NCI-H2029 treated with DMSO at 0.1 percent for 48 hours (cell line): ENCODE data around the gene MTX3.

ENCODE experiments used
- DNase-seq: peaks from one replicate; lab custom pipeline; 2025; lab: John Stamatoyannopoulos, UW

MTX3 gene

DNA sequence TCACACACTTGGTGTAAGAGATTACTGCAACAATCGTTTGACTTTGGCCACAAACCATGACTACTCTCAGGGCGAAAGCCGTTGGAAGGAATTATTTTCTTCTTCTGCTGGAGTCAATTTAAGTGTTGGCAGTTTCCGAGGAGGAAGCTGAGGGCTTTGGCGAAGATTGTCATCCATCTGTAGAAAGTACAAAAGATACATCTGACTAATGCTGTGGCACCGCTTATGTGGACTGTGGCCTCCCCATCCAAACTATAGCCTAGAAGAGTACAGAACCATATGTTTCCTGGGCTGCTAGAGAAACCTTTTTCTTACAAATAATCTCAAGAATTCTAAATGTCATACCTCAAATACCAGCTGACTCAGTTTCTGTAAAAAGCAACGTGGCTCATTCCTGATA is 7.4 kb downstream of the MTX3 start:
- DNase-seq: no peak

GRCh38 chr5:79982136-79982535 is 8.9 kb downstream of the MTX3 start:
- no peak for DNase-seq

GRCh38 chr5:79976759-79977515 is 14.1 kb downstream of the MTX3 start:
- DNase-seq: no peak

DNA sequence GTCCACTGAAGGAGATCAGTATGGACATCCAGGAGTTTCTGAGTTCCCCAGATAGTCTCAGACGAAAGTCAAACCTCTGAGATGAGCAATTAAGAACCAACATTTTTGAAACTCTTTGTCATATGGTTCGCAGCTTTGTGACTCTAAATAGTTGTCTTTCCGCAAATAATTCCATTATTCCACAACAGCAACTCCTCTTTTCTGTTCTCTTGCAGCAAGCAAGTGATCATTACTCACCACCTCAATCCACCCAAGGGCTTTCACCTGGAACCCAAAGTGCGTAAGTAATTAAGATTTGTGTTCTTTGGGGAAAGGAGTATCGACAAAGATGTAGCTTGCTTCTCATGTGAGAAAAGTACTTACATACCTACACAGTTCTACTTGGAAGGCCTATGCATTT is 15.6 kb downstream of the MTX3 start:
- no peak for DNase-seq

DNA sequence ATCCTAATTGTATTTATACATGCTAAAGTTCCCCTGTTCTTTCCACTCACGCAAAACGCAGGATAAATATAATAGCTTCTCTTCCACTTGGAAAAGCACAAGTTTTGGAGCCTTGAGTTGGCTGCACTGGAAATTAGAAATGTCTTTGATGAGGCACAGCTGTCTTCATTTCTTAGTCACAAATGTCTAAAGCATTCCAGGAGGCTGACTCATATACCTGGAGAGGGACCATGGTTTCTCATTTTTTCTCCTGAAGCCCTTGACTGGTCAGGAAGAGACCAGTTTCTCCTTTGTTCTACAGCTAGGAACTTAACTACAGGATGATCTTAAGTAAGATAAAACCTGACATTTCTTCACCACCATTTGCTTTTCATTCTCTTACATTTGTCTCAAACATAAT is 16.2 kb downstream of the MTX3 start:
- DNase-seq: no peak

GRCh38 chr5:79973996-79974395 is 17.1 kb downstream of the MTX3 start:
- no peak for DNase-seq

- DNase-seq: no peak
These were observed 17.6 kb downstream of the MTX3 start for GRCh38 chr5:79973511-79973910.

DNA sequence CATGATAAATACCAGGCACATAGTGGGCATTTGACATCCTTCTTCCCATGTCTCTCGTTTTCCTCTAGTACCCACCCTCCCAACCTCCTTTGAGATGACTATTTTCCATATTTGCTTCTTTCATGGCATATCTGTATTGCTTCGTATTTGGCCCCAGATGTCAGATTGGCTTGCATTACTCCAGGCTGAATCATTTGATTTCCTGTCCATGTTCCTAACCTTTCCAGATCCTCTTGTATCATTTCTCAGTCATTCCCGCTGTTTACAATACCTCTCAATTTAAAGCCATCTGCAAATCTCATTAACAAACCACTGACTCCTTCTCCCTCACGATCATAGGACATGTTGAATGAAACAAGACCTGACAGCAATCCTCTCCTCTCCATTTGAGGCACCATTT is 19.9 kb downstream of the MTX3 start:
- DNase-seq: no peak

DNA sequence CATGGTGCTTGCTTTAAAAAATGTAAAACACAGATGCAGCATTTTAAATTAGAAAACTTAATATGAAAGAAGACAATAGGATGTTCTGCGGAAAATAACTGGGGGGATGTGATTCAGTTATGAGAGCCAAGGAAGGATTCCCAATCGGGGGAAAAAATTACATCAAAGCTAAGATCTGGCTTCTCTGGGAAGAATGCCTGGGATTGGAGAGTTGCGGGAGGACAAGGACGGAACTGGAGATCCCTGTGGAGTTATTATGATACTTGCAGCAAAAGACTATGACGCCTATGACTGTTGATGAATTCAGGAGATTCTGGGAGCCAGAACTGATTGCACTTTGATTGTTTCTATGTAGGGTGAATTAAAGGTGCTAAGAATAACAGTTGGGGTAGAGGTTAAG is 24.6 kb downstream of the MTX3 start:
- no peak for DNase-seq

DNA sequence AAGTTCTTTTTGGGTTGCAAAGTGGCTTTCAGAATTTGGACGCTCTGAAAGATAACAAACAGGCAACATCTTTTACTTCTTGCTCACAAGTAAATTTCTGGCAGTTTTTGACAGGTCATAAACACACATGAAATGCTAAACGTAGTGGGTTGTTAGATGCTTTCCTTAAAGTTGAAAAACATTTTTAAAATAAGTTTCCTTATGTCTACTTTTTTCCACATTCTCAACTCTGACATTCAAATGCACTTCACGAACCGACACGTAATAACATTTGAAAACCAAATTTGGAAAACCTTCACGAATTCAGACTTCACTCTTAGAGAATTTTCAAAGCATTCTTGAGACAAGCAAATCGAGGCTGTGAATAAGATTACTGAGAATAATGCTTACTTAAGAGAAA is 26.9 kb downstream of the MTX3 start:
- no peak for DNase-seq

DNA sequence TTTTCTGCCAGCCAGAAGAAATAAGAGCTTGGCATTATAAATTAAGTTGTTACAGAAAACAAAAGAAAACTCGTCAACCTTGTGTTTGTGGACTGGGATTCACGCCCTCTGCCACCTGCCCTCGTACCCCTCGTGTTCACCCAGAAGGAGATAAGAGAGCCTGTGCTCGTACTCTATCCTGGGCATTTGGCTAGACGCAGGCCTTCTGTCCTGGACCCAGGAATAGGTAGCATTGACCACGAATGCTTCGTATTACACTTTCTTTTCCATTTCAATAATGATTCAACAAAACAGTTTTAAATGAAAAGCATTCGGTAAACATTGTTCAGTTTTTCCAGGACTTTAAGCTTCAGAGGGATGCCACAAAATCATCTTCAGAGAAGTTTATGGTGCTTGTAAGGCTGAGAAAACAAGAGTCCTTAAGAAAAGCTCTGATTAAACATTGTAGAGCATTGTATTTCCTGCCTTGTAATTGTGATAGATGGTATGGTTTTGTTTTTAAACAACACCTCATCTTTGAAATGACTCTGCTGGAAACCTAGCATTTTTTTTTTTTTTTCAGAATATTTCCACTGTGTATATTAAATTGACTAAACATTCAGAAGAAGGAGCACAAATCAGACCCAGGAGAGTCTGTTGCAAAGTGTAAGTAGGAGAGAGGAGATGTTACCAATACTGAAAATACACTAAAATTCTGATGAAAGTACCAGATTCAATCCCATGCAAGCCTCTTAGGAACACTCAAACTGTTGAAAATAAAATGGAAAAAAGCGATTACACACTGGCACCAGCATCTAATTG is 27.6 kb downstream of the MTX3 start:
- no peak for DNase-seq

DNA sequence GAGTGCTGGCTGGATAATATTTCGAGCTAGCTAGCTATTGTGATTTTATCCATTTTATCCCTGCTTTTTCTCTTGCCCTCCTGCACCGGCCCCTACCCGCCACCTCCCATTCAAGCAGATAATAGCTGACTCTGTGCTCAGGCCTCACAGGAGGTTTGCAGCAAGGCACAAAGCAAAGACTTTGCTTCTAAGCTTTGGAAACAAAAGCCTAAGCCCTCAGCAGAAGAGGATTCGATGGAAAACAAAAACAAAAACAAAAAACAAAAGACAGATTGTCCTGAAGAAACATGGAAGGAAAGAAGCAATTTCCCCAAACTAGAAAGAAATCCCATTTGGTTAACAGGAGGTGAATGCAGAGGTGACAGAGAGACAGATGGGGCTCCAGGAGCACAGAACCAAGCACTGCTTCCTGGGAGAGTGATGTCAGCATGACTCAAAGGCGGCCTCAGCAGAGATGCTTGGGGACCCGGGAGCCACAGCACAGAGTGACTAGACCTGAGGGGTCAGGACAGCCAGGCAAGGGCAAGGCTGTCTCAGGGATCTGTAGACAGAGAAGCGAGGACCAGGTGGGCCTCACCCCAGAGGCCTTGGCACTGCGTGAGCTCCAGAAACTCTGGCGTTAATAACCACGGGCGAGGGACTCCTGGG is 28.4 kb downstream of the MTX3 start:
- no peak for DNase-seq

DNA sequence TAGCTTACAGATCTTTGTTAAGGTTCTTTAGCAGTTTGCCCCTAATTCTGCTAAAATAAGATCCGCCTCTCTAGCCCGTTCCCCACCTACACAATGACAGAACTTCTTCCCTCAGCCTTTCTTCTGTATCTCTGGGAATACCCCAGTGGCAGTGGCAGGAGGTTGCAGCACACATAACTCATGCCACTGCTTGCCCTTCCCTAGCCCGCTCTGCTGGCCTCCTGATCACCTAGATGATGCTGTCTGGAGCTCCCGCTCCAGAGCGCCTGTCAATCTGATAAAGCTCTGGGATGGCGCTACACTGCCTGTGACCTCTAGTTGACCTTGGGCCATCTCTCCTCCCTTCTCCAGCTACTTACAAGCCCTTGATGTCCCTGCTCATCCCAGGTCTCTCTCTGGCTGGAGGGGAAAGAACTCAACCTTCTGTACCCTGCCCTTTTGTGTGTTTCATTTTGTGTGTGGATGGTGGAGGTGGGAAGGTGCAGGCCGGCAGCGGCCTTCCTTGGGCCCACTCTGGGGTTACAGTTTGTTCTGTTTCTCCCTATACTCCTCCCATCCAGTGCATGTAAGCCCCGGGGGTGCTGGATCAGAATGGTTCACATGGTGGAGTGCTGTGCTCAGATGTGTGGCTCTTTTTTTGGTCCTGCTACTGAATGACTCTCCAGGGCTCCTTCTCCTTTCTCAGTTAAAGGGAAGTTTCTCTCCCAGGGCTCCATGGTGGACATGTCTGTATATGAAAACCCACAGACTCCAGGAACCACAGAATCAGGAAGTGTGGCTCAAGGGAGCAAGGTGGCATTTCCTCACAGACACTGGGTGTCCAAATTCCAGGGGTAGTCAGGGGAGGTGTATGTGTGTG is 29.1 kb downstream of the MTX3 start:
- DNase-seq: no peak

- no peak for DNase-seq
These were observed 31.7 kb downstream of the MTX3 start for GRCh38 chr5:79959407-79959806.

- no peak for DNase-seq
These were observed 35.0 kb downstream of the MTX3 start for GRCh38 chr5:79955941-79956670.

DNA sequence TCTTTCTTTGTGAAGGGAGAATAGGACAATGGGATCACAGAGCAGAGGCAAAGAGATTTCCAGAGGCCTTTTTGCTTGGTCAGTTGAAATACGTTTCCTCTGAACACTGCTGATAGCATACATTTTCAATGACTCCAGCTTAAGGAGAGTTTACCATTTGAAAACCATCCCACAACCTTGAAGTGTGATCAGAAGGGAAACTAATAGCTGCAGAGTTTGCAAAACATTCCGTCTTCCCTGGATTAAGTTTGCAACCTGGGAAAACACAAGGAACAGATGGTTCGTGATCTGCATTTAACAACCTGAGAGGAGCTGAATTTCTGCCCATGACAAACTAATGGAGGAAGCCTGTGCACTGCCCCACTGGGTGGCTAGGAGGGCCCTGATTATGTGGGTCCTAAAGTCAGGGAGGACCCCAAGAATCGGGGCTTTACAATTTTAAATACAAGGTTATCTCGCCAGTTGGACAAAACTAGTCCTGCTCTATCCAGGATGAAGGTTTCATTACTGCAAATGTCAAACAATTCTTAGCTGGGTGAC is 35.6 kb downstream of the MTX3 start:
- DNase-seq: no peak

GRCh38 chr5:79954620-79955019 is 36.4 kb downstream of the MTX3 start:
- no peak for DNase-seq

DNA sequence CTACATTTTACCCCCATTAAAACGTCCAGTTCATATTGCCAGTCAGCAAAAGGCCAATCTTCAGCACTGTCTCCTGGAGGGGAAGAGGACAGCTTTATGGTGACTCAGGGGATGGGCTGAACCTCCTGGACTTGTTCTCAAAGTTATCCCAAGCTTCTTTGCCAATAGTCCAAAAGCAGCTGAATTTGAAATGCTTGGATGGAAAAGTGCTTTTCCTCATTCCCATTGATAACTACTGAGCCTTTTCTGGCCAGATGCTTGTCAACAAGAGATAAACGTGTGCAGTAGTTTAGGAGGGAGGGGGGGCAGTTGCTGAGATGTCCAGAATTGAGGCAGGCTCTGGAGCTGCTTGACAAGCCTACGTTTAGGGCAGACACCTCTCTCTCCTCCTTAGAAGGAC is 43.5 kb downstream of the MTX3 start:
- no peak for DNase-seq

- no peak for DNase-seq
These were observed 52.6 kb downstream of the MTX3 start for GRCh38 chr5:79938468-79938867.

DNA sequence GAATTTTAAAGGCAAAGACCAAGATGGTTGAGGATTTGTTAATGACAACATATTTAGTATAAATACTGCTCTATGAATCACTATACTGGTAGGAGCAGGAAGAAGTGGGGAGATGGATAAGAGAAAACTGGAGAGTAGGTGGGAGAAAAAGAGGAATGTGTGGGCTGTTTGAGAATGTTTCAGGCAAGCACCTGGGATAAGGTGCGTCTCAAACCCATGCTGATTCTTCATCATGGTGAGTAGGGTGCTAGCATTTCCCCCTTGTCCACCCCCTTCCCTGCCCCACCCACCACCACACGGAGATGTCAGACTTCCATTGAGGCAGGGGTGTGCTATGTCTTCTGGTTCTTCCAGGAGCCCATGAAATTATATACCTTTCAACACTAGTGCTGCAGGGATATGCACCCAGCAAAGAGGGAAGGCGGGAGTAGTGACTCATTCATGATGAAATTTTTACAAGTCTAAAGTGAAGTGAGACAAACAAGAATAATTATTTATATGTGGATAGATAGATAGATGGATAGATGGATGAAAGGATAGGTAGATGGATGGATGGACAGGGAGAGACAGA is 54.3 kb downstream of the MTX3 start:
- no peak for DNase-seq
